ENCODE data around the gene CRTC1. TPM values are rescaled to one million over a fixed set of nuclear protein-coding genes. Genes with fewer than 3 reads are reported as not detected.

The CRTC1 gene
- total and polyA plus RNA-seq, 2 of the 13 experiments (the other 11 are each of a cell fraction or from before 2014, with no cell fraction given): 2.0 to 2.7 TPM

DNA sequence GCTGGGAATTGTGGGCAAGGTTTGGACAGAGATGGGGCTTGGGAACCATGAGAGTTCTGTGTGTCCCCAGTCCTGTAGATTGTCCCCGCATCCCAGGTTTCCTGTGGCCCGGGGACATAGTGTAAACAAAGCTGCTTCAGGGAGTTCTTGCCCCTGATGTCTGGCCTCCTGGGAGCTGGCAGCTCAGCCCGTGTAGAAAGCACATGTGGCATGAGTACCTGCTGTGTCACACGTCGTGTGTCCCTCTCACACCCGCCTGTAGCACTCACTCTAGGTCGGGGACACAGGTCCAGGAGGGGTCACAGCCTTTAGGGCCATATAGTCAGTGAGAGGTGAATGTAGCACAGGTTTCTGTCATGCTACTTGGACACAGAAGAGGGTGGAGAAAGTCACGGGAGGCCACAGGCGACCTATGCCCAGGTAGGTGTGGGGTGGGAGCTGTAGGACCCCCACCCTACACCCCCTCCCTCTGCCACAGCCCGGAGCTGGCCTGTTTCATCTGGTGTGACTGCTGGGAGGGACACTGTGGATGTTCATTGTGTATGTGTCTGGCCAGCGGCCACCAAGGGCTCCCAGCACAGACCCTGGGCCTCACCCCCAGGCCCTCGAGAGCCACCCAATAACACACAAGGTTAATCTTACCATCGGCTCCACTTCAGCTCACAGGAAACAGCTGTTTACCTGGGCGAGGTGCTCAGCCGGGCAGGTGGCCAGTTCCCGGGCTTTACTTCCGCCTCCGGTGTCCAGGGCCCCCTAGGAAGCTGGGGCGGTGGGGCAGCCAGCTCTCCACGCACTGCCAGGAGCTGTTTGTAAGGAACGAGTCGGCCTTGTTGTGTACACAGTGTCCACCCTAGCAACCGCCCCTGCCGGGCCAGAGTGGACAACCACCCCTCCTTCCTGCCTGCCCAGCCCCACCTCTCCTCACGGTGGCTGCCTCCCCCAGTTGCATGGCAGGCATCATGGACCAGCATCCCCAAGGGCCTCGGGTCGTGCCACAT lies 57.9 kb downstream of the CRTC1 start (continued):
- TF ChIP-seq, protein P1, sequence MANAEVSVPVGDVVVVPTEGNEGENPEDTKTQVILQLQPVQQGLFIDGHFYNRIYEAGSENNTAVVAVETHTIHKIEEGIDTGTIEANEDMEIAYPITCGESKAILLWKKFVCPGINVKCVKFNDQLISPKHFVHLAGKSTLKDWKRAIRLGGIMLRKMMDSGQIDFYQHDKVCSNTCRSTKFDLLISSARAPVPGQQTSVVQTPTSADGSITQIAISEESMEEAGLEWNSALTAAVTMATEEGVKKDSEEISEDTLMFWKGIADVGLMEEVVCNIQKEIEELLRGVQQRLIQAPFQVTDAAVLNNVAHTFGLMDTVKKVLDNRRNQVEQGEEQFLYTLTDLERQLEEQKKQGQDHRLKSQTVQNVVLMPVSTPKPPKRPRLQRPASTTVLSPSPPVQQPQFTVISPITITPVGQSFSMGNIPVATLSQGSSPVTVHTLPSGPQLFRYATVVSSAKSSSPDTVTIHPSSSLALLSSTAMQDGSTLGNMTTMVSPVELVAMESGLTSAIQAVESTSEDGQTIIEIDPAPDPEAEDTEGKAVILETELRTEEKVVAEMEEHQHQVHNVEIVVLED (CRISPR knock-in tag; IDR thresholded peaks at IDR 0.05; ENCODE audit: borderline replicate concordance): peak; percentile 25; the same call in 1 of the 2 replicates
- TF ChIP-seq POLR2G (IDR thresholded peaks at IDR 0.05; ENCODE audit: low read depth, low read length) (peak; percentile 32; the same call in 1 of the 2 replicates), ZNF317 (CRISPR knock-in tag; IDR thresholded peaks at IDR 0.05) (peak; percentile 49; the same call in 1 of the 2 replicates), RFX3 (CRISPR knock-in tag; IDR thresholded peaks at IDR 0.05) (peak; percentile 64), U2AF1 (optimal IDR thresholded peaks at IDR 0.05; ENCODE audit: low read depth, low read length) (no peak), ZNF292 (CRISPR knock-in tag; IDR thresholded peaks at IDR 0.05; ENCODE audit: borderline replicate concordance, low read depth) (no peak), CAMTA2 (CRISPR knock-in tag; IDR thresholded peaks at IDR 0.05; ENCODE audit: borderline replicate concordance) (no peak), SIN3A (IDR thresholded peaks at IDR 0.05; ENCODE audit: borderline replicate concordance, low read depth, low read length) (0 out of 2 replicates have a peak, but pooled peaks have one; percentile 39), ELF1 (CRISPR knock-in tag; IDR thresholded peaks at IDR 0.05) (peak; percentile 76), FOXA1 (IDR thresholded peaks at IDR 0.05) (no peak), FOXA1 (CRISPR knock-in tag; IDR thresholded peaks at IDR 0.05) (peak; percentile 93), HOXA5 (CRISPR knock-in tag; IDR thresholded peaks at IDR 0.05) (0 out of 2 replicates have a peak, but pooled peaks have one; percentile 40), ZNF639 (CRISPR knock-in tag; conservative IDR thresholded peaks at IDR 0.05) (0 out of 2 replicates have a peak, but pooled peaks have one; percentile 28), PHF21A (CRISPR knock-in tag; IDR thresholded peaks at IDR 0.05) (peak; percentile 70; the same call in 1 of the 2 replicates), NR2F6 (IDR thresholded peaks at IDR 0.05) (no peak), NR2F6 (CRISPR knock-in tag; IDR thresholded peaks at IDR 0.05) (peak; percentile 40; the same call in 1 of the 2 replicates), PHF20 (CRISPR knock-in tag; IDR thresholded peaks at IDR 0.05) (peak; percentile 44; the same call in 1 of the 2 replicates), ZNF572 (CRISPR knock-in tag; IDR thresholded peaks at IDR 0.05) (peak; percentile 78; the same call in 1 of the 2 replicates), ZNF274 (CRISPR knock-in tag; IDR thresholded peaks at IDR 0.05) (0 out of 2 replicates have a peak, but pooled peaks have one; percentile 1), RFXAP (CRISPR knock-in tag; IDR thresholded peaks at IDR 0.05; ENCODE audit: borderline replicate concordance) (no peak)
- TF ChIP-seq, protein P2, sequence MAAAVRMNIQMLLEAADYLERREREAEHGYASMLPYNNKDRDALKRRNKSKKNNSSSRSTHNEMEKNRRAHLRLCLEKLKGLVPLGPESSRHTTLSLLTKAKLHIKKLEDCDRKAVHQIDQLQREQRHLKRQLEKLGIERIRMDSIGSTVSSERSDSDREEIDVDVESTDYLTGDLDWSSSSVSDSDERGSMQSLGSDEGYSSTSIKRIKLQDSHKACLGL (CRISPR knock-in tag; IDR thresholded peaks at IDR 0.05): 0 out of 2 replicates have a peak, but pooled peaks have one; percentile 14
- TF ChIP-seq, protein P3, sequence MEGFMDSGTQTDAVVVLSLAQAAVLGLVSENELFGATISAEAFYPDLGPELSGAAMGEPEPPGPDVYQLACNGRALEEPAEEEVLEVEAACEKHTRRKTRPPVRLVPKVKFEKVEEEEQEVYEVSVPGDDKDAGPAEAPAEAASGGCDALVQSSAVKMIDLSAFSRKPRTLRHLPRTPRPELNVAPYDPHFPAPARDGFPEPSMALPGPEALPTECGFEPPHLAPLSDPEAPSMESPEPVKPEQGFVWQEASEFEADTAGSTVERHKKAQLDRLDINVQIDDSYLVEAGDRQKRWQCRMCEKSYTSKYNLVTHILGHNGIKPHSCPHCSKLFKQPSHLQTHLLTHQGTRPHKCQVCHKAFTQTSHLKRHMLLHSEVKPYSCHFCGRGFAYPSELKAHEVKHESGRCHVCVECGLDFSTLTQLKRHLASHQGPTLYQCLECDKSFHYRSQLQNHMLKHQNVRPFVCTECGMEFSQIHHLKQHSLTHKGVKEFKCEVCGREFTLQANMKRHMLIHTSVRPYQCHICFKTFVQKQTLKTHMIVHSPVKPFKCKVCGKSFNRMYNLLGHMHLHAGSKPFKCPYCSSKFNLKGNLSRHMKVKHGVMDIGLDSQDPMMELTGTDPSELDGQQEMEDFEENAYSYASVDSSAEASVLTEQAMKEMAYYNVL (CRISPR knock-in tag; IDR thresholded peaks at IDR 0.05; ENCODE audit: borderline replicate concordance): no peak; the same call in 1 of the 2 replicates
- TF ChIP-seq, protein P4, sequence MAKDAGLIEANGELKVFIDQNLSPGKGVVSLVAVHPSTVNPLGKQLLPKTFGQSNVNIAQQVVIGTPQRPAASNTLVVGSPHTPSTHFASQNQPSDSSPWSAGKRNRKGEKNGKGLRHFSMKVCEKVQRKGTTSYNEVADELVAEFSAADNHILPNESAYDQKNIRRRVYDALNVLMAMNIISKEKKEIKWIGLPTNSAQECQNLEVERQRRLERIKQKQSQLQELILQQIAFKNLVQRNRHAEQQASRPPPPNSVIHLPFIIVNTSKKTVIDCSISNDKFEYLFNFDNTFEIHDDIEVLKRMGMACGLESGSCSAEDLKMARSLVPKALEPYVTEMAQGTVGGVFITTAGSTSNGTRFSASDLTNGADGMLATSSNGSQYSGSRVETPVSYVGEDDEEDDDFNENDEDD (CRISPR knock-in tag; IDR thresholded peaks at IDR 0.05; ENCODE audit: borderline replicate concordance): peak; percentile 46; the same call in 1 of the 2 replicates

All from HepG2 (cell line).